GM12878 (cell line): Measurements from ENCODE around the gene AGR3. TPM values are rescaled to one million over a fixed set of nuclear protein-coding genes. Genes with fewer than 3 reads are reported as not detected.

Experiments used
- ATAC-seq: fragments of 200-7000 bp; cut with Tn5 transposase; 3 replicates; pipeline ENCODE4 v1.9.1; 2020; ENCODE audit warnings: mild to moderate bottlenecking, moderate library complexity
- BruUV-seq: library from RNA; stranded (reverse); fragments of 400-500 nt; replicated peaks from 2 replicates; lab custom pipeline; 2021; lab: Mats Ljungman, UMichigan
- CTCF ChIA-PET: fragments of 300-600 bp; sonication (Branson Sonifier 250); formaldehyde crosslinking; extraction: SDS; loops from one replicate; lab custom pipeline; 2021; ENCODE audit warnings: inconsistent platforms; lab: Yijun Ruan, JAX
- POLR2A ChIA-PET: fragments of 350-600 bp; formaldehyde crosslinking; extraction: SDS; loops from one replicate; lab custom pipeline; 2021; ENCODE audit warnings: inconsistent platforms; lab: Charles Lee
- RAD21 ChIA-PET: fragments of 300-600 bp; sonication (Branson Sonifier 250); formaldehyde crosslinking; loops from one replicate; lab custom pipeline; 2023; ENCODE audit warnings: antibody characterized with exemption; ENCODE audit not compliant: unreplicated experiment; lab: Charles Lee
- SMC1A ChIA-PET: fragments of 300-600 bp; sonication (Branson Sonifier 250); formaldehyde crosslinking; loops from one replicate; lab custom pipeline; 2023; ENCODE audit not compliant: unreplicated experiment, uncharacterized antibody; lab: Charles Lee
- DNase-seq: peaks from one replicate; pipeline ENCODE4 v3.0.0-alpha.2; 2011; ENCODE audit warnings: low read depth, low spot score
- FAIRE-seq: peaks from 3 replicates; lab custom pipeline; 2011; peaks lifted over from hg19 to GRCh38; lab: Jason Lieb, UNC
- H2AFZ ChIP-seq: 2 replicates; pipeline ENCODE4 v1.6.0; 2011; ENCODE audit warnings: low read depth, low read length, control low read depth; ENCODE audit not compliant: control insufficient read depth
- H3K27ac ChIP-seq: 2 replicates; pipeline ENCODE4 v1.5.1; 2011; ENCODE audit warnings: control low read depth; ENCODE audit not compliant: control insufficient read depth, insufficient read depth
- H3K27me3 ChIP-seq, 2 experiments: replicated peaks in 1 of 2; 2 replicates each; pipeline versions ENCODE4 v1.6.0 to v1.6.1; 2011; ENCODE audit warnings: low read length in 1 of 2; ENCODE audit not compliant: control insufficient read depth in 2 of 2, insufficient read depth in 2 of 2
- H3K36me3 ChIP-seq, 2 experiments: 2 replicates each; pipeline ENCODE4 v1.5.1; 2011; ENCODE audit warnings: low read length in 1 of 2; ENCODE audit not compliant: control insufficient read depth in 2 of 2, insufficient read depth in 2 of 2
- H3K4me1 ChIP-seq: 2 replicates; pipeline ENCODE4 v1.6.1; 2011; ENCODE audit warnings: mild to moderate bottlenecking, low read length, moderate library complexity, mixed read lengths; ENCODE audit not compliant: control insufficient read depth, insufficient read depth
- H3K4me2 ChIP-seq: 2 replicates; pipeline ENCODE4 v1.6.0; 2011; ENCODE audit warnings: control low read depth; ENCODE audit not compliant: control insufficient read depth, insufficient read depth
- H3K4me3 ChIP-seq: fragments of 200-600 bp; sonication (generic); 2 replicates; pipeline ENCODE4 v1.5.1; 2016
- H3K79me2 ChIP-seq: 2 replicates; pipeline ENCODE4 v1.6.0; 2011; ENCODE audit warnings: low read length; ENCODE audit not compliant: control insufficient read depth, insufficient read depth
- H3K9ac ChIP-seq: 2 replicates; pipeline ENCODE4 v1.8.0; 2011; ENCODE audit warnings: low read length, control low read depth, mixed read lengths; ENCODE audit not compliant: control insufficient read depth, insufficient read depth
- H3K9me3 ChIP-seq: replicated peaks from 3 replicates; pipeline ENCODE4 v1.5.1; 2011; ENCODE audit warnings: mild to moderate bottlenecking, low read length; ENCODE audit not compliant: control insufficient read depth, insufficient read depth
- H4K20me1 ChIP-seq: 2 replicates; pipeline ENCODE4 v1.6.0; 2011; ENCODE audit not compliant: control insufficient read depth, insufficient read depth
- BMI1 ChIP-seq: fragments of 450-650 bp; IDR thresholded peaks from 2 replicates; pipeline ENCODE4 v1.6.1; 2016; ENCODE audit warnings: mild to moderate bottlenecking, moderate library complexity, borderline replicate concordance
- DPF2 ChIP-seq: fragments of 450-650 bp; IDR thresholded peaks from 2 replicates; pipeline ENCODE4 v1.6.1; 2017; ENCODE audit warnings: mild to moderate bottlenecking
- EZH2 ChIP-seq: IDR thresholded peaks from 2 replicates; pipeline ENCODE4 v1.6.1; 2012; ENCODE audit warnings: low read depth, mild to moderate bottlenecking, control low read depth, inconsistent platforms, low read length, borderline replicate concordance; ENCODE audit not compliant: control insufficient read depth
- FOXM1 ChIP-seq: IDR thresholded peaks from 2 replicates; pipeline ENCODE4 v1.6.1; 2012; ENCODE audit warnings: low read depth, mild to moderate bottlenecking, inconsistent platforms, low read length, moderate library complexity
- HCFC1 ChIP-seq: fragments of 150-350 bp; IDR thresholded peaks from 2 replicates; pipeline ENCODE4 v1.6.1; 2014; ENCODE audit warnings: low read length
- IKZF2 ChIP-seq, 2 experiments: fragments of 450-650 bp; IDR thresholded peaks; 2 replicates each; pipeline ENCODE4 v1.6.1; 2017; ENCODE audit warnings: mild to moderate bottlenecking in 2 of 2, moderate library complexity in 2 of 2
- RAD51 ChIP-seq: fragments of 450-650 bp; IDR thresholded peaks from 2 replicates; pipeline ENCODE4 v1.6.1; 2016; ENCODE audit warnings: moderate library complexity, mild to moderate bottlenecking, inconsistent platforms
- STAT1 ChIP-seq: fragments of 450-650 bp; conservative IDR thresholded peaks from 2 replicates; pipeline ENCODE4 v1.6.1; 2014; ENCODE audit warnings: antibody characterized with exemption, mild to moderate bottlenecking
- TARDBP ChIP-seq: IDR thresholded peaks from 2 replicates; pipeline ENCODE4 v1.6.1; 2016; ENCODE audit warnings: borderline replicate concordance
- TCF12 ChIP-seq: IDR thresholded peaks from 2 replicates; pipeline ENCODE4 v1.6.1; 2011; ENCODE audit warnings: low read depth, mild to moderate bottlenecking, low read length
- whole genome bisulfite sequencing: methylation state at CpG from one replicate; pipeline ENCODE4 v1.1.6; 2016; ENCODE audit warnings: low lambda C conversion rate; ENCODE audit not compliant: insufficient replicate concordance, insufficient coverage; ENCODE audit errors: missing lambda C conversion rate; 5-methylcytosine and 5-hydroxymethylcytosine counted together
- in situ Hi-C: fragments of 300-500 bp; cut with MboI; formaldehyde crosslinking; loops from 9 replicates; pipeline ENCODE4 v1.14.3; 2018; ENCODE audit warnings: mixed read lengths
- intact Hi-C: fragments of 100-400 bp; cut with micrococcal nuclease; formaldehyde crosslinking; loops from one replicate; pipeline ENCODE4 v1.14.2; 2022; ENCODE audit not compliant: unreplicated experiment
- polyA plus RNA-seq, 11 experiments: library from polyadenylated mRNA; depleted of rRNA in 4 of 11; unstranded in 6 of 11; stranded (reverse) in 5 of 11; fragments of >200 nt; fragmentation: Nextera tagmentation in 4 of 11; fragmentation: Illumina TruSeq in 1 of 11; extraction: Ambion mirVana in 4 of 11; extraction: Trizol in 1 of 11; gene quantifications; 1 replicate in 1 of 11; 2 replicates in 10 of 11; pipeline versions ENCODE4 v1.2.1 to v1.2.3, GENCODE V29; 2011 to 2016; ENCODE audit warnings: inconsistent platforms in 2 of 11, missing spikeins in 2 of 11, low read depth in 1 of 11
- total RNA-seq, 4 experiments: library from RNA; depleted of rRNA in 3 of 4; stranded (reverse); fragments of >200 nt in 3 of 4; fragmentation: Illumina TruSeq in 1 of 4; extraction: Trizol in 1 of 4; gene quantifications; 2 replicates each; pipeline versions ENCODE4 v1.2.1 to v1.2.3, GENCODE V29; 2013 to 2021
- TF ChIP-seq, protein P1 (sequence below): fragments of 450-650 bp; IDR thresholded peaks from 2 replicates; pipeline ENCODE4 v1.6.1; 2014; ENCODE audit warnings: mild to moderate bottlenecking
- TF ChIP-seq, protein P2 (sequence below): fragments of 450-650 bp; IDR thresholded peaks from 2 replicates; pipeline ENCODE4 v1.6.1; 2018; ENCODE audit warnings: mild to moderate bottlenecking, low read depth, moderate library complexity; ENCODE audit not compliant: partially characterized antibody

The AGR3 gene
- total and polyA plus RNA-seq, 10 of the 15 experiments (the other 5 are each of a cell fraction or from before 2014, with no cell fraction given): not detected

DNA sequence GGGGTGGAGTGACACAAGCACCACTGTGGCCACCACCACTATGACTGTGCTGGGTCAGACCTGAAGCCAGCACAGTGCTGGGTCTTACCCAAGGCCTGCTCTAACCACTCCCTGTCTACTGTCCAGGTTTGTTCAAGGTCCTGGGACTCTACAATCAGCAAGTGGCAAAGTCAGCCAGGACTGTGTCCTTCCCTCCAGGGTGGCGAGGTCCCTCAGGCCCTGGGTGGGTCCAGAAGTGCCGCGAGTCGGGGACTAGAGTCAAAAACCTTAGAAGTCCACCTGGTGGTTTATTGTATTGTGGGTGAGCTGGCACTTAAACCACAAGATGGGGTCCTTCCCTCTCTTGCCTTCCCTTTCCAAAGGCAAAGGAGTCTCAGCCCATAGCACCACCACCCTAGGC lies 30.8 kb upstream of the AGR3 start:
- ChIA-PET CTCF (no interaction called here), SMC1A (no interaction called here), POLR2A (interaction anchor here (0.6 kb wide), 1 partner anchor 235 kb away, joined by 6 read pairs; no protein-coding TSS in a partner anchor), RAD21 (no interaction called here)
- Histone ChIP-seq H3K4me3 (no peak overlapping the region), H4K20me1 (no peaks in the 10 kb centered on the region), H3K79me2 (no peaks in the 10 kb centered on the region), H3K9me3 (no peaks in the 10 kb centered on the region), H3K27ac (no peak overlapping the region), H3K4me1 (no peaks in the 10 kb centered on the region), H3K27me3 (no peaks in the 10 kb centered on the region; a peak in 1 of 4 replicates), H3K36me3 (no peaks in the 10 kb centered on the region), H2AFZ (no peak overlapping the region), H3K4me2 (no peak overlapping the region), H3K9ac (no peak overlapping the region)
- intact Hi-C loops (no loop called here), in situ Hi-C loops (no loop called here)
- DNase-seq: no peak
- FAIRE-seq: no peak
- no peak for ATAC-seq
- BruUV-seq: no TSS peak
- TF ChIP-seq DPF2: no peak
- TF ChIP-seq BMI1: no peak
- no peak for TF ChIP-seq EZH2
- TF ChIP-seq, protein P1, sequence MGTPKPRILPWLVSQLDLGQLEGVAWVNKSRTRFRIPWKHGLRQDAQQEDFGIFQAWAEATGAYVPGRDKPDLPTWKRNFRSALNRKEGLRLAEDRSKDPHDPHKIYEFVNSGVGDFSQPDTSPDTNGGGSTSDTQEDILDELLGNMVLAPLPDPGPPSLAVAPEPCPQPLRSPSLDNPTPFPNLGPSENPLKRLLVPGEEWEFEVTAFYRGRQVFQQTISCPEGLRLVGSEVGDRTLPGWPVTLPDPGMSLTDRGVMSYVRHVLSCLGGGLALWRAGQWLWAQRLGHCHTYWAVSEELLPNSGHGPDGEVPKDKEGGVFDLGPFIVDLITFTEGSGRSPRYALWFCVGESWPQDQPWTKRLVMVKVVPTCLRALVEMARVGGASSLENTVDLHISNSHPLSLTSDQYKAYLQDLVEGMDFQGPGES: no peak
- no peak for TF ChIP-seq TARDBP
- no peak for TF ChIP-seq FOXM1
- TF ChIP-seq TCF12: no peak
- TF ChIP-seq IKZF2 (IDR thresholded peaks at IDR 0.05): no peak
- TF ChIP-seq HCFC1: no peak
- no peak for TF ChIP-seq RAD51
- no peak for TF ChIP-seq STAT1
- TF ChIP-seq, protein P2, sequence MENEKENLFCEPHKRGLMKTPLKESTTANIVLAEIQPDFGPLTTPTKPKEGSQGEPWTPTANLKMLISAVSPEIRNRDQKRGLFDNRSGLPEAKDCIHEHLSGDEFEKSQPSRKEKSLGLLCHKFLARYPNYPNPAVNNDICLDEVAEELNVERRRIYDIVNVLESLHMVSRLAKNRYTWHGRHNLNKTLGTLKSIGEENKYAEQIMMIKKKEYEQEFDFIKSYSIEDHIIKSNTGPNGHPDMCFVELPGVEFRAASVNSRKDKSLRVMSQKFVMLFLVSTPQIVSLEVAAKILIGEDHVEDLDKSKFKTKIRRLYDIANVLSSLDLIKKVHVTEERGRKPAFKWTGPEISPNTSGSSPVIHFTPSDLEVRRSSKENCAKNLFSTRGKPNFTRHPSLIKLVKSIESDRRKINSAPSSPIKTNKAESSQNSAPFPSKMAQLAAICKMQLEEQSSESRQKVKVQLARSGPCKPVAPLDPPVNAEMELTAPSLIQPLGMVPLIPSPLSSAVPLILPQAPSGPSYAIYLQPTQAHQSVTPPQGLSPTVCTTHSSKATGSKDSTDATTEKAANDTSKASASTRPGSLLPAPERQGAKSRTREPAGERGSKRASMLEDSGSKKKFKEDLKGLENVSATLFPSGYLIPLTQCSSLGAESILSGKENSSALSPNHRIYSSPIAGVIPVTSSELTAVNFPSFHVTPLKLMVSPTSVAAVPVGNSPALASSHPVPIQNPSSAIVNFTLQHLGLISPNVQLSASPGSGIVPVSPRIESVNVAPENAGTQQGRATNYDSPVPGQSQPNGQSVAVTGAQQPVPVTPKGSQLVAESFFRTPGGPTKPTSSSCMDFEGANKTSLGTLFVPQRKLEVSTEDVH: no peak
- 47% methylated on average over 4 of the region's 4 CpGs for WGBS
